ENCODE results near the gene MOSPD3. TPM values are rescaled to one million over a fixed set of nuclear protein-coding genes. Genes with fewer than 3 reads are reported as not detected.

MOSPD3 gene
- total and polyA plus RNA-seq, 2 experiments from 2014 or later, result 15.3 to 23.5 TPM

DNA sequence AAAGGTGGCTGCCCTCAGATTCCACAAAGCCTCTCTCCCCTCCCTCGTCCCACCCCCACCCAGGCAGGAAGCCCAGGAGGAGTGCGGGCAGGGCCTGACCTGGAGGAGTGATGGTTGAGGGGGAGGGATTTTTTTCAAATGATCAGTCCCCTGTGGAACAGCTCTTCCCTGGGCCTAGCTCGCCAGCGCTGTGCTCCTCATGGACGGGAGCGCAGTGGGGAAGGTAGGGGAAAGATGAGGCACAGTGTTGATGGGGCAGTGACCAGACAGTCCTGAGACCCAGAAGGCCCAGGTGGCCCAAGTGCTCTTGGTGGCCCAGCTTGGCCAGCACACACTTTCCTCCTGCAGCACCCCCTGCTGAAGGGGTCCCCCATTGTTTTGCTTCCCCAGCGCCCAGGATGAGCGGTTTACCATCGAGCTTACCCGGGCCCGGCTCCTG is 47.2 kb upstream of the MOSPD3 start:
- Histone ChIP-seq H3K9me2 (ENCODE audit: insufficient read depth) (no peaks in the 10 kb centered on the region), H3K27me3 (ENCODE audit: insufficient read depth) (0 out of 2 replicates have a peak, but pooled peaks cover 5% of the 10 kb centered on the region), H3K36me3 (ENCODE audit: insufficient read depth) (no peaks in the 10 kb centered on the region), H2AFZ (no peak overlapping the region), H3K79me2 (replicated peaks; ENCODE audit: insufficient read depth) (no peaks in the 10 kb centered on the region), H3K4me3 (no peak overlapping the region), H3F3A (replicated peaks; ENCODE audit: low read depth) (0 out of 2 replicates have a peak, but pooled peaks cover 11% of the 10 kb centered on the region), H4K20me1 (replicated peaks; ENCODE audit: insufficient read depth) (no peaks in the 10 kb centered on the region), H3K27ac (ENCODE audit: low read depth) (no peak overlapping the region), H3K4me1 (ENCODE audit: insufficient read depth) (peaks cover 13% of the 10 kb centered on the region), H3K4me2 (no peak overlapping the region)
- no peaks in the 10 kb centered on the region for H3K9me3 Mint-ChIP-seq
- H3K27me3 Mint-ChIP-seq (ENCODE audit: insufficient read depth, low read depth, poor library complexity), result peaks cover 25% of the 10 kb centered on the region
- ATAC-seq (no peak), DNase-seq (ENCODE audit: low spot score) (no peak)
- peaks cover 29% of the 10 kb centered on the region for H3K4me1 Mint-ChIP-seq
- H3K4me3 Mint-ChIP-seq, result no peak overlapping the region
- H3K27ac Mint-ChIP-seq, result no peak overlapping the region
- H3K36me3 Mint-ChIP-seq (ENCODE audit: low read depth), result peaks cover 4% of the 10 kb centered on the region
- TF ChIP-seq, protein P1, sequence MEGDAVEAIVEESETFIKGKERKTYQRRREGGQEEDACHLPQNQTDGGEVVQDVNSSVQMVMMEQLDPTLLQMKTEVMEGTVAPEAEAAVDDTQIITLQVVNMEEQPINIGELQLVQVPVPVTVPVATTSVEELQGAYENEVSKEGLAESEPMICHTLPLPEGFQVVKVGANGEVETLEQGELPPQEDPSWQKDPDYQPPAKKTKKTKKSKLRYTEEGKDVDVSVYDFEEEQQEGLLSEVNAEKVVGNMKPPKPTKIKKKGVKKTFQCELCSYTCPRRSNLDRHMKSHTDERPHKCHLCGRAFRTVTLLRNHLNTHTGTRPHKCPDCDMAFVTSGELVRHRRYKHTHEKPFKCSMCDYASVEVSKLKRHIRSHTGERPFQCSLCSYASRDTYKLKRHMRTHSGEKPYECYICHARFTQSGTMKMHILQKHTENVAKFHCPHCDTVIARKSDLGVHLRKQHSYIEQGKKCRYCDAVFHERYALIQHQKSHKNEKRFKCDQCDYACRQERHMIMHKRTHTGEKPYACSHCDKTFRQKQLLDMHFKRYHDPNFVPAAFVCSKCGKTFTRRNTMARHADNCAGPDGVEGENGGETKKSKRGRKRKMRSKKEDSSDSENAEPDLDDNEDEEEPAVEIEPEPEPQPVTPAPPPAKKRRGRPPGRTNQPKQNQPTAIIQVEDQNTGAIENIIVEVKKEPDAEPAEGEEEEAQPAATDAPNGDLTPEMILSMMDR (conservative IDR thresholded peaks at IDR 0.05; ENCODE audit: low read depth in 2 of 2), result no peak
- no peak for TF ChIP-seq STAT1 (IDR thresholded peaks at IDR 0.05; ENCODE audit: unreplicated experiment)
- TF ChIP-seq EZH2 (IDR thresholded peaks at IDR 0.05; ENCODE audit: low read depth, unreplicated experiment), result no peak

DNA sequence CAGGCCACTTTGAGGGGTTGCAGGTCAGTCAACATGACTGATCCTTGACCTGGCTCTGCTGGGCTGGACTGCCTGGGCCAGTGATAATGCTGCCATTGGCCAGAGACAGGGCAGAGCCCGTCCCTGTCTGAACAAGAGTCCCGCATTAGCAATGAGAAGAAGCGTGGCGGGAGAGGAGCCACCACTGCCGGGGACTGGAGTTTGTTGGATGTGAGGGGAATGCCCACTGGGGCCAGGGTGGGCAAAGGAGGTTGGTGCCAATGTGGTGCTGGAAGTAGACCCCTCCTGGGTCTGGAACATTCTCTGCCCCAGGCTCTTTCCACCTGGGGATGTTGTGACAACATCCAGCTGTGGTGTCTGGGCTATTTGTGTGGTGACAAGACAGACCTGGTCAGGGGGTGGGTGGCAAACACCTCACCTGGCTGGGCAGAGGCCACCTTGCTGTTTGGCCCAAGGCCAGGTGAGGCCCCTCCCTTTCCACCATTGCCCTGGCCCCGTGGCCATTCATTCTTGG is 46.3 kb upstream of the MOSPD3 start:
- H3K4me3 ChIP-seq, result no peak overlapping the region
- no peak overlapping the region for H3K4me2 ChIP-seq
- H3K4me1 Mint-ChIP-seq, result peaks cover 33% of the 10 kb centered on the region
- no peaks in the 10 kb centered on the region for H3K79me2 ChIP-seq (replicated peaks; ENCODE audit: insufficient read depth)
- H3K9me3 Mint-ChIP-seq, result no peaks in the 10 kb centered on the region
- DNase-seq (ENCODE audit: low spot score), result no peak
- peaks cover 28% of the 10 kb centered on the region for H3K27me3 Mint-ChIP-seq (ENCODE audit: insufficient read depth, low read depth, poor library complexity)
- ATAC-seq, result no peak
- no peaks in the 10 kb centered on the region for H3K9me2 ChIP-seq (ENCODE audit: insufficient read depth)
- TF ChIP-seq, protein P2, sequence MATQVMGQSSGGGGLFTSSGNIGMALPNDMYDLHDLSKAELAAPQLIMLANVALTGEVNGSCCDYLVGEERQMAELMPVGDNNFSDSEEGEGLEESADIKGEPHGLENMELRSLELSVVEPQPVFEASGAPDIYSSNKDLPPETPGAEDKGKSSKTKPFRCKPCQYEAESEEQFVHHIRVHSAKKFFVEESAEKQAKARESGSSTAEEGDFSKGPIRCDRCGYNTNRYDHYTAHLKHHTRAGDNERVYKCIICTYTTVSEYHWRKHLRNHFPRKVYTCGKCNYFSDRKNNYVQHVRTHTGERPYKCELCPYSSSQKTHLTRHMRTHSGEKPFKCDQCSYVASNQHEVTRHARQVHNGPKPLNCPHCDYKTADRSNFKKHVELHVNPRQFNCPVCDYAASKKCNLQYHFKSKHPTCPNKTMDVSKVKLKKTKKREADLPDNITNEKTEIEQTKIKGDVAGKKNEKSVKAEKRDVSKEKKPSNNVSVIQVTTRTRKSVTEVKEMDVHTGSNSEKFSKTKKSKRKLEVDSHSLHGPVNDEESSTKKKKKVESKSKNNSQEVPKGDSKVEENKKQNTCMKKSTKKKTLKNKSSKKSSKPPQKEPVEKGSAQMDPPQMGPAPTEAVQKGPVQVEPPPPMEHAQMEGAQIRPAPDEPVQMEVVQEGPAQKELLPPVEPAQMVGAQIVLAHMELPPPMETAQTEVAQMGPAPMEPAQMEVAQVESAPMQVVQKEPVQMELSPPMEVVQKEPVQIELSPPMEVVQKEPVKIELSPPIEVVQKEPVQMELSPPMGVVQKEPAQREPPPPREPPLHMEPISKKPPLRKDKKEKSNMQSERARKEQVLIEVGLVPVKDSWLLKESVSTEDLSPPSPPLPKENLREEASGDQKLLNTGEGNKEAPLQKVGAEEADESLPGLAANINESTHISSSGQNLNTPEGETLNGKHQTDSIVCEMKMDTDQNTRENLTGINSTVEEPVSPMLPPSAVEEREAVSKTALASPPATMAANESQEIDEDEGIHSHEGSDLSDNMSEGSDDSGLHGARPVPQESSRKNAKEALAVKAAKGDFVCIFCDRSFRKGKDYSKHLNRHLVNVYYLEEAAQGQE (IDR thresholded peaks at IDR 0.05; ENCODE audit: unreplicated experiment), result no peak
- TF ChIP-seq JUNB (IDR thresholded peaks at IDR 0.05; ENCODE audit: unreplicated experiment), result no peak
- TF ChIP-seq EZH2phosphoT487 (IDR thresholded peaks at IDR 0.05; ENCODE audit: unreplicated experiment), result no peak
- TF ChIP-seq STAT1 (IDR thresholded peaks at IDR 0.05; ENCODE audit: unreplicated experiment), result no peak
- no peak for TF ChIP-seq ZNF331 (CRISPR knock-in tag; IDR thresholded peaks at IDR 0.05; ENCODE audit: low read depth)
- TF ChIP-seq, protein P1 (conservative IDR thresholded peaks at IDR 0.05; ENCODE audit: low read depth in 2 of 2), result no peak
- no peak for TF ChIP-seq ZNF114 (CRISPR knock-in tag; IDR thresholded peaks at IDR 0.05)
- TF ChIP-seq CREB1 (CRISPR knock-in tag; IDR thresholded peaks at IDR 0.05; ENCODE audit: low read depth), result no peak
- TF ChIP-seq, protein P3, sequence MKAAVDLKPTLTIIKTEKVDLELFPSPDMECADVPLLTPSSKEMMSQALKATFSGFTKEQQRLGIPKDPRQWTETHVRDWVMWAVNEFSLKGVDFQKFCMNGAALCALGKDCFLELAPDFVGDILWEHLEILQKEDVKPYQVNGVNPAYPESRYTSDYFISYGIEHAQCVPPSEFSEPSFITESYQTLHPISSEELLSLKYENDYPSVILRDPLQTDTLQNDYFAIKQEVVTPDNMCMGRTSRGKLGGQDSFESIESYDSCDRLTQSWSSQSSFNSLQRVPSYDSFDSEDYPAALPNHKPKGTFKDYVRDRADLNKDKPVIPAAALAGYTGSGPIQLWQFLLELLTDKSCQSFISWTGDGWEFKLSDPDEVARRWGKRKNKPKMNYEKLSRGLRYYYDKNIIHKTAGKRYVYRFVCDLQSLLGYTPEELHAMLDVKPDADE (IDR thresholded peaks at IDR 0.05), result no peak
- TF ChIP-seq NANOG (IDR thresholded peaks at IDR 0.05; ENCODE audit: borderline replicate concordance), result no peak
- TF ChIP-seq POLR2AphosphoS5 (IDR thresholded peaks at IDR 0.05; ENCODE audit: low read depth), result no peak
- no peaks in the 10 kb centered on the region for H3K36me3 ChIP-seq (ENCODE audit: insufficient read depth)
- no peaks in the 10 kb centered on the region for H4K20me1 ChIP-seq (replicated peaks; ENCODE audit: insufficient read depth)
- H2AFZ ChIP-seq, result no peak overlapping the region
- no peak overlapping the region for H3K27ac ChIP-seq (ENCODE audit: low read depth)
- no peak overlapping the region for H3K27ac Mint-ChIP-seq
- H3K27me3 ChIP-seq (ENCODE audit: insufficient read depth), result peaks cover 13% of the 10 kb centered on the region; the same call in 1 of the 2 replicates
- no peak overlapping the region for H3K4me3 Mint-ChIP-seq
- H3K36me3 Mint-ChIP-seq (ENCODE audit: low read depth), result peaks cover 4% of the 10 kb centered on the region
- H3K4me1 ChIP-seq (ENCODE audit: insufficient read depth), result peaks cover 19% of the 10 kb centered on the region
- H3F3A ChIP-seq (replicated peaks; ENCODE audit: low read depth), result 0 out of 2 replicates have a peak, but pooled peaks cover 14% of the 10 kb centered on the region

Data from GM23338 (cell line).